Vagina (tissue), 2 donors: Measurements from ENCODE around the gene DDX31.

Experiments
- CTCF ChIP-seq, 3 experiments: fragments of 450-650 bp in 2 of 3; fragments of 200-600 bp in 1 of 3; sonication (generic) in 1 of 3; IDR thresholded peaks; one replicate each; pipeline ENCODE4 v1.5.1; 2017 to 2019; ENCODE audit warnings: antibody characterized with exemption in 3 of 3, mild to moderate bottlenecking in 2 of 3, moderate library complexity in 2 of 3
- POLR2A ChIP-seq, 2 donors: fragments of 450-650 bp; IDR thresholded peaks; one replicate each; pipeline ENCODE4 v1.6.1; 2017; ENCODE audit warnings: antibody characterized with exemption in 2 of 2, mild to moderate bottlenecking in 2 of 2, moderate library complexity in 2 of 2
- POLR2AphosphoS5 ChIP-seq, 2 donors: sonication (generic); formaldehyde crosslinking; IDR thresholded peaks; one replicate each; pipeline ENCODE4 v1.9.0; 2017; ENCODE audit warnings: antibody characterized with exemption in 2 of 2, mild to moderate bottlenecking in 2 of 2, low read depth in 1 of 2; ENCODE audit not compliant: insufficient read depth in 1 of 2

- TF ChIP-seq CTCF (IDR thresholded peaks at IDR 0.05) (no peak), POLR2A (IDR thresholded peaks at IDR 0.05) (no peak), POLR2AphosphoS5 (IDR thresholded peaks at IDR 0.05; ENCODE audit: insufficient read depth in 1 of 2, low read depth in 1 of 2) (no peak)
Observed at GRCh38 chr9:132669319-132669697, 475 bp downstream of the DDX31 start.
